Endothelial cell of umbilical vein (primary cell): ENCODE results near the gene KLHL36. TPM values are rescaled to one million over a fixed set of nuclear protein-coding genes. Genes with fewer than 3 reads are reported as not detected.

Experiments used
- BruUV-seq: library from RNA; stranded (reverse); fragments of 400-500 nt; replicated peaks from 2 replicates; lab custom pipeline; 2021; lab: Mats Ljungman, UMichigan
- CTCF ChIA-PET: fragments of 300-600, 350-600 bp; sonication (Branson Sonifier 250); formaldehyde crosslinking; loops from one replicate; lab custom pipeline; 2021; ENCODE audit warnings: antibody characterized with exemption, inconsistent platforms; lab: Charles Lee
- POLR2A ChIA-PET: fragments of 300-600, 350-600 bp; sonication (Branson Sonifier 250); formaldehyde crosslinking; loops from one replicate; lab custom pipeline; 2021; ENCODE audit warnings: antibody characterized with exemption, inconsistent platforms; lab: Charles Lee
- DNase-seq: peaks from one replicate; pipeline ENCODE4 v3.0.0-alpha.2; 2011; ENCODE audit warnings: low read depth, low spot score
- FAIRE-seq: peaks from 2 replicates; lab custom pipeline; 2011; peaks lifted over from hg19 to GRCh38; lab: Jason Lieb, UNC
- H2AFZ ChIP-seq: 2 replicates; pipeline ENCODE4 v1.6.0; 2012; ENCODE audit warnings: low read depth, low read length, control low read depth, inconsistent platforms
- H3K27ac ChIP-seq: 2 replicates; pipeline ENCODE4 v1.5.1; 2011; ENCODE audit warnings: low read depth, mild to moderate bottlenecking, control low read depth, low read length, moderate library complexity; ENCODE audit not compliant: insufficient read depth
- H3K27me3 ChIP-seq, 2 experiments: 2 replicates each; pipeline versions ENCODE4 v1.6.0 to v1.6.1; 2011; ENCODE audit warnings: low read length in 2 of 2, mixed read lengths in 1 of 2; ENCODE audit not compliant: control insufficient read depth in 2 of 2, insufficient read depth in 2 of 2
- H3K36me3 ChIP-seq, 2 experiments: 2 replicates in 1 of 2; 3 replicates in 1 of 2; pipeline ENCODE4 v1.5.1; 2011; ENCODE audit warnings: low read length in 2 of 2, mild to moderate bottlenecking in 1 of 2, moderate library complexity in 1 of 2; ENCODE audit not compliant: control insufficient read depth in 2 of 2, insufficient read depth in 2 of 2; ENCODE audit errors: extremely low read depth in 1 of 2
- H3K4me1 ChIP-seq: 3 replicates; pipeline ENCODE4 v1.5.1; 2011; ENCODE audit warnings: mild to moderate bottlenecking, low read length; ENCODE audit not compliant: control insufficient read depth, insufficient read depth; ENCODE audit errors: extremely low read depth
- H3K4me2 ChIP-seq: 2 replicates; pipeline ENCODE4 v1.6.1; 2011; ENCODE audit warnings: low read length, control low read depth, mixed read lengths; ENCODE audit not compliant: insufficient read depth
- H3K4me3 ChIP-seq, 3 experiments: fragments of 200-600 bp in 1 of 3; sonication (generic), shearing (Covaris generic) in 1 of 3; replicated peaks in 1 of 3; 2 replicates each; pipeline ENCODE4 v1.5.1; 2011 to 2016; ENCODE audit warnings: control low read depth in 3 of 3, low read length in 3 of 3, mild to moderate bottlenecking in 2 of 3, inconsistent platforms in 1 of 3, low read depth in 1 of 3, moderate library complexity in 1 of 3; ENCODE audit not compliant: insufficient read depth in 1 of 3
- H3K79me2 ChIP-seq: 2 replicates; pipeline ENCODE4 v1.6.0; 2012; ENCODE audit warnings: low read length, inconsistent platforms; ENCODE audit not compliant: control insufficient read depth, insufficient read depth
- H3K9ac ChIP-seq: replicated peaks from 2 replicates; pipeline ENCODE3; 2011; ENCODE audit warnings: low read length, control low read depth; ENCODE audit not compliant: insufficient read depth; ENCODE audit errors: extremely low read depth
- H3K9me1 ChIP-seq: replicated peaks from 3 replicates; pipeline ENCODE4 v1.6.0; 2011; ENCODE audit warnings: mild to moderate bottlenecking, low read length; ENCODE audit not compliant: control insufficient read depth, insufficient read depth; ENCODE audit errors: extremely low read depth
- H3K9me3 ChIP-seq: replicated peaks from 2 replicates; pipeline ENCODE4 v1.5.1; 2012; ENCODE audit warnings: low read length, inconsistent platforms; ENCODE audit not compliant: control insufficient read depth, insufficient read depth
- H4K20me1 ChIP-seq: replicated peaks from 2 replicates; pipeline ENCODE3; 2011; ENCODE audit warnings: mild to moderate bottlenecking, low read length; ENCODE audit not compliant: control insufficient read depth, insufficient read depth; ENCODE audit errors: extremely low read depth
- EZH2 ChIP-seq: IDR thresholded peaks from 2 replicates; pipeline ENCODE4 v1.6.1; 2012; ENCODE audit warnings: borderline replicate concordance, low read depth, mild to moderate bottlenecking, moderate library complexity, low read length, inconsistent platforms; ENCODE audit not compliant: severe bottlenecking
- FOS ChIP-seq: IDR thresholded peaks from 2 replicates; pipeline ENCODE4 v1.6.1; 2011; ENCODE audit warnings: mild to moderate bottlenecking, low read length, moderate library complexity, borderline replicate concordance; ENCODE audit not compliant: insufficient read depth
- GATA2 ChIP-seq: IDR thresholded peaks from 2 replicates; pipeline ENCODE4 v1.7.0; 2011; ENCODE audit warnings: low read depth, mild to moderate bottlenecking, moderate library complexity, mixed read lengths, low read length; ENCODE audit not compliant: insufficient read length, insufficient read depth
- JUN ChIP-seq: IDR thresholded peaks from 2 replicates; pipeline ENCODE4 v1.6.1; 2011; ENCODE audit warnings: borderline replicate concordance, low read depth; ENCODE audit not compliant: insufficient read length, insufficient read depth
- MYC ChIP-seq: IDR thresholded peaks from one replicate; pipeline ENCODE4 v1.6.1; 2011; ENCODE audit warnings: mild to moderate bottlenecking, low read depth, low read length
- POLR2A ChIP-seq: IDR thresholded peaks from 2 replicates; pipeline ENCODE4 v1.6.1; 2012; ENCODE audit warnings: low read depth, mild to moderate bottlenecking, control low read depth, low read length
- POLR2AphosphoS5 ChIP-seq: IDR thresholded peaks from 2 replicates; pipeline ENCODE4 v1.6.1; 2012; ENCODE audit warnings: low read depth, mild to moderate bottlenecking, control low read depth, low read length, moderate library complexity; ENCODE audit not compliant: insufficient read depth
- dilution Hi-C: fragments of 300-500 bp; cut with MboI; formaldehyde crosslinking; loops from one replicate; pipeline ENCODE4 v1.15.0; 2019; ENCODE audit warnings: low sequenced_read_pairs; ENCODE audit not compliant: extremely low pct_ligation_motif_present
- intact Hi-C: fragments of 100-400 bp; cut with micrococcal nuclease; formaldehyde crosslinking; loops from one replicate; pipeline ENCODE4 v1.10.0; 2022
- polyA plus RNA-seq, 4 experiments: library from polyadenylated mRNA; depleted of rRNA in 3 of 4; stranded (reverse) in 3 of 4; unstranded in 1 of 4; fragments of >200 nt; gene quantifications; 2 replicates each; pipeline versions ENCODE4 v1.2.1 to v1.2.3, GENCODE V29; 2011 to 2012; ENCODE audit warnings: missing spikeins in 1 of 4
- total RNA-seq: library from RNA; stranded (reverse); gene quantifications from 2 replicates; pipeline ENCODE4 v1.2.3, GENCODE V29; 2021
- TF ChIP-seq, protein P1 (sequence below), 2 donors: IDR thresholded peaks; 1 replicate in 1 of 2; 2 replicates in 1 of 2; pipeline ENCODE4 v1.5.1; 2011; ENCODE audit warnings: low read length in 2 of 2, mild to moderate bottlenecking in 2 of 2, moderate library complexity in 2 of 2, control low read depth in 1 of 2, inconsistent platforms in 1 of 2, low read depth in 1 of 2; ENCODE audit not compliant: insufficient read depth in 1 of 2; ENCODE audit errors: extremely low read depth in 1 of 2
- TF ChIP-seq, protein P2 (sequence below): IDR thresholded peaks from 2 replicates; pipeline ENCODE4 v1.6.1; 2011; ENCODE audit not compliant: insufficient read depth, insufficient read length

KLHL36 gene
- total and polyA plus RNA-seq, 2 donors (not counting 3 experiments of a cell fraction or from before 2014, with no cell fraction given), result 31.3 to 38.8 TPM

DNA sequence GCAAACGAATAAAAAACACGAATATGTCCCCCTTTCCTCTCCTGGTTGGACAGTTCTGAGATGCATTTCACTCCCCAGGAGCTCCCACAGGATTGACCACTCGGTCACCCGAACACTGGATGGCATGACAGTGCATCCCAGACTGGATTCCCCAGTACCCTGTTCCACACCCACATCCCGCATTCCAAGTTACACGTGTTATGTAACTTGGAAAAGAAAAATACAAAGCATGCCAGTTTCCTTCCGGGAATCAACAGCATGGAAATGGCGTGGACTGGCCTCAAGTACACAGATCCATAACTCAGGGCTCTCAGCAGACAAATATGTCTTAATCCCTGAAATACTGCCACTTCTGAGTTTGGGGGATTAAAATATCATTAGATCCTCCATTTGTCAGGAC lies 12.6 kb upstream of the KLHL36 start:
- H3K9ac ChIP-seq, result no peak overlapping the region
- H3K9me3 ChIP-seq, result no peaks in the 10 kb centered on the region
- ChIA-PET CTCF (interaction anchor here (1.6 kb wide), 2 partner anchors 37 to 129 kb away, joined by 3 to 5 read pairs; no protein-coding TSS in a partner anchor), POLR2A (interaction anchor here (0.7 kb wide), 1 partner anchor 58 kb away, joined by 3 read pairs; no protein-coding TSS in a partner anchor)
- H3K27me3 ChIP-seq, result peaks cover 0 to 2% of the 10 kb centered on the region in 2 experiments
- H3K4me2 ChIP-seq, result no peak overlapping the region
- dilution Hi-C loops, result no loop called here
- no peaks in the 10 kb centered on the region for H3K36me3 ChIP-seq
- H3K27ac ChIP-seq, result no peak overlapping the region
- H3K4me3 ChIP-seq, result no peak overlapping the region
- no peaks in the 10 kb centered on the region for H4K20me1 ChIP-seq
- no peaks in the 10 kb centered on the region for H3K9me1 ChIP-seq
- H3K79me2 ChIP-seq, result no peaks in the 10 kb centered on the region
- FAIRE-seq (peak; percentile 18), DNase-seq (no peak)
- H3K4me1 ChIP-seq, result no peaks in the 10 kb centered on the region
- no peak for TF ChIP-seq EZH2
- TF ChIP-seq, protein P1, sequence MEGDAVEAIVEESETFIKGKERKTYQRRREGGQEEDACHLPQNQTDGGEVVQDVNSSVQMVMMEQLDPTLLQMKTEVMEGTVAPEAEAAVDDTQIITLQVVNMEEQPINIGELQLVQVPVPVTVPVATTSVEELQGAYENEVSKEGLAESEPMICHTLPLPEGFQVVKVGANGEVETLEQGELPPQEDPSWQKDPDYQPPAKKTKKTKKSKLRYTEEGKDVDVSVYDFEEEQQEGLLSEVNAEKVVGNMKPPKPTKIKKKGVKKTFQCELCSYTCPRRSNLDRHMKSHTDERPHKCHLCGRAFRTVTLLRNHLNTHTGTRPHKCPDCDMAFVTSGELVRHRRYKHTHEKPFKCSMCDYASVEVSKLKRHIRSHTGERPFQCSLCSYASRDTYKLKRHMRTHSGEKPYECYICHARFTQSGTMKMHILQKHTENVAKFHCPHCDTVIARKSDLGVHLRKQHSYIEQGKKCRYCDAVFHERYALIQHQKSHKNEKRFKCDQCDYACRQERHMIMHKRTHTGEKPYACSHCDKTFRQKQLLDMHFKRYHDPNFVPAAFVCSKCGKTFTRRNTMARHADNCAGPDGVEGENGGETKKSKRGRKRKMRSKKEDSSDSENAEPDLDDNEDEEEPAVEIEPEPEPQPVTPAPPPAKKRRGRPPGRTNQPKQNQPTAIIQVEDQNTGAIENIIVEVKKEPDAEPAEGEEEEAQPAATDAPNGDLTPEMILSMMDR (IDR thresholded peaks at IDR 0.05; ENCODE audit: extremely low read depth in 1 of 2, insufficient read depth in 1 of 2, low read depth in 1 of 2, low read length in 2 of 2), result no peak
- TF ChIP-seq JUN, result no peak
- TF ChIP-seq GATA2, result no peak
- no peak for TF ChIP-seq MYC
- TF ChIP-seq POLR2AphosphoS5, result no peak
- TF ChIP-seq POLR2A, result no peak
- TF ChIP-seq, protein P2, sequence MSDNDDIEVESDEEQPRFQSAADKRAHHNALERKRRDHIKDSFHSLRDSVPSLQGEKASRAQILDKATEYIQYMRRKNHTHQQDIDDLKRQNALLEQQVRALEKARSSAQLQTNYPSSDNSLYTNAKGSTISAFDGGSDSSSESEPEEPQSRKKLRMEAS, result no peak
- no peak for TF ChIP-seq FOS
- intact Hi-C loops, result no loop called here
- peak overlapping the region; percentile 17 for H2AFZ ChIP-seq
- no TSS peak for BruUV-seq
